ENCODE measurements around the gene HSPA2.

The HSPA2 gene

GRCh38 chr14:64540208-64541202 lies at the start of gene HSPA2:
HSPA2 (plus strand) TSS chr14:64540741; CDS start chr14:64540850, 109 bp downstream.
- peak; percentile 99 for DNase-seq

GRCh38 chr14:64491637-64492036 lies 48.9 kb upstream of the HSPA2 start:
- DNase-seq = no peak

GRCh38 chr14:64493455-64493854 lies 47.1 kb upstream of the HSPA2 start:
- no peak for DNase-seq

GRCh38 chr14:64495252-64495651 lies 45.3 kb upstream of the HSPA2 start:
- no peak for DNase-seq

- no peak for DNase-seq
Observed at GRCh38 chr14:64496764-64497163, 43.8 kb upstream of the HSPA2 start.

GRCh38 chr14:64500088-64500487 lies 40.5 kb upstream of the HSPA2 start:
- DNase-seq = no peak

- DNase-seq = peak; percentile 99
Observed at GRCh38 chr14:64501411-64502171, 39.0 kb upstream of the HSPA2 start.

- DNase-seq = no peak
Observed at GRCh38 chr14:64502456-64502855, 38.1 kb upstream of the HSPA2 start.

GRCh38 chr14:64502887-64503433 lies 37.6 kb upstream of the HSPA2 start:
- no peak for DNase-seq

GRCh38 chr14:64503434-64504309 lies 36.9 kb upstream of the HSPA2 start, which contains the start of gene ZBTB25:
ZBTB25 (minus strand) TSS chr14:64503838; CDS start chr14:64490533, 13,305 bp downstream.
- DNase-seq = peak; percentile 98

GRCh38 chr14:64504310-64504896 lies 36.1 kb upstream of the HSPA2 start, which contains the start of gene ZBTB1:
ZBTB1 (plus strand) TSS chr14:64504770; CDS start chr14:64521505, 16,735 bp downstream.
- DNase-seq = peak; percentile 95

- peak; percentile 93 for DNase-seq
Observed at GRCh38 chr14:64504897-64505794, 35.4 kb upstream of the HSPA2 start.

- DNase-seq = no peak
Observed at GRCh38 chr14:64506721-64507120, 33.8 kb upstream of the HSPA2 start.

- peak; percentile 57 for DNase-seq
Observed at GRCh38 chr14:64507376-64508156, 33.0 kb upstream of the HSPA2 start.

- no peak for DNase-seq
Observed at GRCh38 chr14:64508215-64508776, 32.2 kb upstream of the HSPA2 start.

- peak; percentile 64 for DNase-seq
Observed at GRCh38 chr14:64509036-64509435, 31.5 kb upstream of the HSPA2 start.

GRCh38 chr14:64510825-64511671 lies 29.5 kb upstream of the HSPA2 start:
- peak; percentile 72 for DNase-seq

- DNase-seq = no peak
Observed at GRCh38 chr14:64513271-64513670, 27.3 kb upstream of the HSPA2 start.
